Heart left ventricle (tissue), 13 donors: Measurements from ENCODE around the gene KCNJ6.

Source experiments
- POLR2A ChIP-seq, 2 donors: fragments of 450-650 bp; IDR thresholded peaks; one replicate each; pipeline ENCODE4 v1.6.1; 2017; ENCODE audit warnings: antibody characterized with exemption in 2 of 2, mild to moderate bottlenecking in 2 of 2, moderate library complexity in 2 of 2
- TF ChIP-seq, protein P1 (sequence below), 12 donors: fragments of 200-600 bp; sonication (generic) in 4 of 12; IDR thresholded peaks; one replicate each; pipeline versions ENCODE4 v1.5.0 to v1.8.0; 2018 to 2022; ENCODE audit warnings: antibody characterized with exemption in 12 of 12, mild to moderate bottlenecking in 5 of 12
- donor health status: ischemic (EF 13 %, LVEDD 7.1; RV severe dilation, severe dysfunction).
- donor health status: DM: no; HTN: yes; CAD: no.
- donor health status: DM: no; HTN: no; CAD: no.
- donor health status: ischemic (EF 25% LVEDD 6.9; RV normal size, moderate dysfunction).
- donor health status: ischemic (EF 25% LVEDD 5.7; RV mildly dilated, moderate dysfunction).
- donor health status: ischemic (EF 35%, LVEDD 5.7; RV mildly dilated, moderate dysfunction).
- donor health status: nonischemic (EF 11% LVEDD 7.7; RV severe dilation, severe dysfunction).
- donor health status: DM: yes; HTN: yes; CAD: no.
- donor health status: PGD.
- donor health status: ischemic (EF 29% LVEDD 5.4; RV normal size, mild dysfunction).
- donor health status: nonischemic (EF 23%, LVEDD 6.1; RV moderate dilation, normal function).

DNA sequence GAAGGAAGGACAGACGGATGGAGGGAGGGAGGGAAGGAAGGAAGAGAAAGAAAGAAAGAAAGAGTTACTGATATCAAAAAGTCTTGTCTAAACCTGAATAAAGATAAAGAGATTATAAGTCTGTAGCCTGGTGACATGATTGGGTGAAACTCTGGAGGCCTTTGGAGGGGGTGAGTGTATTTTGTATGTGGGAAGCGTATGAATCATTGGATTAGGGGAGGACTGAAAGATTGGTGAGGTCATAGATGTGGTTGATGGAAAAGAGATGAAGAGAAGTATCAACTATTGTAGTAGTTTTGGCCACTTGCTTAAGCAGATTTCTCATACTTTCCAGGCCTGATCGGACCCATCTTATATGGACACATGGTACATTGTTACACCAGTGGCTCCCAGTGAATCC, 11.5 kb upstream of the KCNJ6 start:
- TF ChIP-seq, protein P1, sequence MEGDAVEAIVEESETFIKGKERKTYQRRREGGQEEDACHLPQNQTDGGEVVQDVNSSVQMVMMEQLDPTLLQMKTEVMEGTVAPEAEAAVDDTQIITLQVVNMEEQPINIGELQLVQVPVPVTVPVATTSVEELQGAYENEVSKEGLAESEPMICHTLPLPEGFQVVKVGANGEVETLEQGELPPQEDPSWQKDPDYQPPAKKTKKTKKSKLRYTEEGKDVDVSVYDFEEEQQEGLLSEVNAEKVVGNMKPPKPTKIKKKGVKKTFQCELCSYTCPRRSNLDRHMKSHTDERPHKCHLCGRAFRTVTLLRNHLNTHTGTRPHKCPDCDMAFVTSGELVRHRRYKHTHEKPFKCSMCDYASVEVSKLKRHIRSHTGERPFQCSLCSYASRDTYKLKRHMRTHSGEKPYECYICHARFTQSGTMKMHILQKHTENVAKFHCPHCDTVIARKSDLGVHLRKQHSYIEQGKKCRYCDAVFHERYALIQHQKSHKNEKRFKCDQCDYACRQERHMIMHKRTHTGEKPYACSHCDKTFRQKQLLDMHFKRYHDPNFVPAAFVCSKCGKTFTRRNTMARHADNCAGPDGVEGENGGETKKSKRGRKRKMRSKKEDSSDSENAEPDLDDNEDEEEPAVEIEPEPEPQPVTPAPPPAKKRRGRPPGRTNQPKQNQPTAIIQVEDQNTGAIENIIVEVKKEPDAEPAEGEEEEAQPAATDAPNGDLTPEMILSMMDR (IDR thresholded peaks at IDR 0.05), result no peak
- no peak for TF ChIP-seq POLR2A (IDR thresholded peaks at IDR 0.05)
